ENCODE results near the gene RAB12. TPM values are rescaled to one million over a fixed set of nuclear protein-coding genes. Genes with fewer than 3 reads are reported as not detected.

RAB12 gene
- total RNA-seq, 1 donor from 2014 or later: 49.4 TPM

Other genes starting within 250 kb of the RAB12 start
- gene MTCL1, start 96.1 kb downstream of the RAB12 start, total RNA-seq: 48.6 and 59.3 TPM in 2 replicates

All from astrocyte (in vitro differentiated cells and primary cell).